ENCODE measurements around the gene SFT2D2.
A peak's percentile ranks its signal among the peaks of the same experiment; 100 is the strongest.
"Not testable (repeated sequence)": the region's sequence is repeated elsewhere in the genome, so short reads cannot be mapped to it uniquely, and the experiment has no call there.

Gene SFT2D2

DNA sequence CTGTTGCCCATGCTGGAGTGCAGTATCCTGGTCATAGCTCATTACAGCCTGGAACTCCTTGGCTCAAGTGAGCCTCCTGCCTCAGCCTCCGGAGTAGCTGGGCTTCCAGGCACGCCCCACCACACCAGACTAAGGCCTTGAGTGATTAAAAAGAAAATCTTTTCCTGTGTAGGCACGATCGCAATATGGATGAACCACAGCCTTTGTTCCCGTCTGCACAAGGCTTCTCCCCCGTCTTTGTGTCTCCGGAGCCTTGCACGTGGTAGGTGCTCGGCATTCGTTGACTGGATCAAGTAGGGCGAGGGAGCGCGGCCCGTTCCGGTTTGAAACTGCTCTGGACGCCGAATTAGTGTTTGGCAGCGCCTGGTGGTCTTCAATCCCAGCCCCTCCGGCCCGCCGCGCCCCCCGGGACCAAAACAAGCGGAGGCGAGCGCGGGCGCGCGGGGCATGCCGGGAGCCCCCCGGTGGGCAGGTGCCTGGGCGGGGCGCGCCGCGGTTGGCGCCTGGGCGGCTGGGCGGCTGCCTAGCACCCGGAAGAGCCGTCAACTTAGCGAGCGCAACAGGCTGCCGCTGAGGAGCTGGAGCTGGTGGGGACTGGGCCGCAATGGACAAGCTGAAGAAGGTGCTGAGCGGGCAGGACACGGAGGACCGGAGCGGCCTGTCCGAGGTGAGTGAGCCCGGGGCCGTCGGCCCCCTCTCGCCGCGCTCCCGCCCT is at the start of gene SFT2D2:
Gene SFT2D2 (plus strand): TSS at position 529 of the 715 bp plus-strand sequence. CDS start 76 bp downstream, at position 605.
- DNase-seq (ENCODE audit: low read depth) = peak; percentile 72

GRCh38 chr1:168178227-168178637 is 47.6 kb upstream of the SFT2D2 start:
- DNase-seq (ENCODE audit: low read depth) = no peak

GRCh38 chr1:168178638-168179437 is 47.0 kb upstream of the SFT2D2 start, which contains the start of gene TIPRL:
TIPRL (plus strand) TSS chr1:168178962; CDS start chr1:168179078, 116 bp downstream.
- DNase-seq (ENCODE audit: low read depth) = peak; percentile 94

- DNase-seq (ENCODE audit: low read depth) = no peak
These were observed 46.2 kb upstream of the SFT2D2 start for GRCh38 chr1:168179438-168180147.

GRCh38 chr1:168180148-168180524 is 45.7 kb upstream of the SFT2D2 start:
- DNase-seq (ENCODE audit: low read depth) = no peak

GRCh38 chr1:168181063-168181720 is 44.6 kb upstream of the SFT2D2 start:
- not testable (repeated sequence) for DNase-seq (ENCODE audit: low read depth)

DNA sequence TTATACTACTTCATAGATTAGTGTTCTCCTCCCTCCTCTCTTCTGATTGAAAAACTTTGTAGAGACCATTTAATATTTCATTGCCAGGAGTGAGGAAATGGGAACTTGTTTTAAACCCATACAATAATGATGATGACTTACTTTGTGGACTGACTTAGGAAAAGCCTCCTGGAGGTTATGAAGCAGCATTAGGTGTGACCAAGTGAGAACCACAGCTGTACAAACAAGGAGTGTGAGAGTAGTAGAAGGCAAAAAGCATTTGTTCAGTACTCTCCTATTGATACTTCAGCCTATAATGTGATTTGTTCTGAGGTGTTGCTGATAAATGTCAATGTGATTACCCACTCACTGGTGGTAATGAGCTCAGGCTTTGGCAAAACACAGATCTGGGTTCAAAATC is 38.6 kb upstream of the SFT2D2 start:
- no peak for DNase-seq (ENCODE audit: low read depth)

DNA sequence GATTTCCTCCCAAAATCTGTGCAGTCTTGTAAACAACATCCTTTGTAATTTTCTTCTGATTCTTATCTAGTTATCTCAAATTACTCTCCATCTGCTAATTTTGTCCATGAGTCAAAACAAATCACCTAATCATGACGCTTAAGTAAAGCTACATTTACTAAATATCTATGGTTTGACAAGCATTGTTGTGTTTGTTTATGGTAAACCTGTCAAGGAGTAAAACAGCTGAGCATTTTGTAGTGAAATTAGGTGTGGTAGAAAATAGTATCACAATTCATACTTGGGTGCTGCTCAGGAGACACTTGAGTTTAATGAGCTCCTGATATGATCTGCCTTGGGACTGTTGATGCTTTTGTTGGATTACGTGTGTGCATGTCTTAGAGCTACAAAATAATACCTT is 35.4 kb upstream of the SFT2D2 start:
- no peak for DNase-seq (ENCODE audit: low read depth)

DNA sequence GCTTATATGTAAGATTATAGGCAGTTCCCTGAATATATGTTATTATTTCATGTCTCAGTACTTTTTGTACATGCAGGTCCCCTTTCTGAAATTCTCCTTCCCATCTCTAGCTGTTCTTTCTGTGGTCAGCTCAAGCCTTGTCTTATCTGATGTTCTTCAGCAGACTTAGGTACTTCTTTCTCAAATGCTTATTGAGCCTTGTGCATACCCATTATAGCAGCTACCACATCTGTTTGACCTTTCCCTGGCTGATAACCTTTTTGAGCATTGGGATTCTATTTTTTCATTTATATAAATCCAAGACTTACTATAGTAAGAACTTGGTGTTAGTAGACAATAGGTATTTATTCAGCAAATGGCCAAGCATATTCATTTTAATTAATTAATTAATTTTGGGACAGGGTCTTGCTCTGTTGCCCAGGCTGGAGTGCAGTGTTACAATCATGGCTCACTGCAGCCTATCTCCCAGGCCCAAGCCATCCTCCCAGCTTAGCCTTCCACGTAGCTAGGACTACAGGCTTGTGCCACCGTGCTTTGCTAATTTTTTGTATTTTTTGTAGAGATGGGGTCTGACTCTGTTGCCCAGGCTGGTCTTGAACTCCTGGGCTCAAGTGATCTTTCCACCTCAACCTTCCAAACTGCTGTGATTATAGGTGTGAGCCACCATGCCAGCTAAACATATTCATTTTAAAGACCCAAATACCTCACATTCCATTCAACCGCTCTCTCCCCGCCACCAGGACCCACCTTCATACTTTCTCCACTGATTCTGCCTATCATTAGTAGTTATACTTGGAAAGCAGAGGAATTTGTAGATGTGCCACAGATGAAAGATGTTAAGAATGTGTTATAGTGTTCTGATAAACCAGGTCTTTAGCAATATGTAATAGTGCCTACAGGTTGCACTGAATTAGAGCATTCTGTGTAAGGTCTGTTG is 30.3 kb upstream of the SFT2D2 start:
- no peak for DNase-seq (ENCODE audit: low read depth)

DNA sequence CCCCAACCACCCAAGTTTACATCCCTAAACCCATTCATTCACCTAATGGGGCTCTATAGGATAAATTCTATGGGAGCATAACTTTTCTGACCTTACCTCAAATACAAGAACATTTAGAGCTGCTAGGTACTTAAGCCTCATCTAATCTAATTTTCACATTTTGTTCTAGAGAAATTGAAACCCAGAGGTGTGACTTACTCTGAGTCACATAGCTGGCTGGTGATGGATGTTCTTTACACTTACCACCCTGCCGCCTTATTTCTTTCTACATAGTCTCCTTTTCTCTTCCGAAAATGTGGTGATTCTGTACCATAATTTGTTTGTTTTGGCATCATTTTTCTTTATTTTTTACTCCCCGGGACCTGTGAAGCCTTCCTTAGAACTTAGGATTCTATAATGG is 26.7 kb upstream of the SFT2D2 start:
- DNase-seq (ENCODE audit: low read depth) = no peak

DNA sequence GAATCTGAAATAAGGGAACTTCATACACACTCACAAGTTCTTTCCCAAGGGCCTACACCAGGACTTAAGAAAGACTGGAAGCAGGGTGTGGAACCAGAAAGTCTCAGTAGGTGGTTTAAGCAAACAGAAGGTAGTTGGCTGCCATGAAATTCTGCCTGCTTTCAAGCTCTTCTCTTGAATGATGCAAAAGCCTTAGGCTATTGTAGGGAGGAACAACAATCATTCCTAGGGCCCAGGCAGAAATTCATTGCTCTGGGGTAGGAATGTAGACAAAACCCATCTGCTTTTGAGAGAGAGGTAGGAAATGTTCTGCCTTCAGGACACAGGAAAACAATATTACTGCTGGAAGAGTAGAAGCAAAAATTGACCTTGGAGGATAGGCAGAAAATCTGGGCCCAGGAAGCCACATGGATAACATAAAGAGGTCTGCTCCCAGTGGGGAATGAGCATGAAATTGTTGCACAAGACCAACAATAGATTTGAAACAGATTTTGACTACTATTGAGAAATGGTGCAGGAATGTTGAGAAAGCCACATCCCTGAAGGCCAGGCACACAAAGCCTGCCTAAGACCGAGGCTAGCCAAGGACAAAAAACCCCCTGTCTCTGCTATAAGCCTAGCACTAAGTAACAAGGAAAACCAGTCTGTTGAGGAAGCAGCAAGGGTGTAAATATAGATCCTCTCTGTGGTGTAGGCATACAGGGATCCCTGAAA is 22.7 kb upstream of the SFT2D2 start:
- no peak for DNase-seq (ENCODE audit: low read depth)

DNA sequence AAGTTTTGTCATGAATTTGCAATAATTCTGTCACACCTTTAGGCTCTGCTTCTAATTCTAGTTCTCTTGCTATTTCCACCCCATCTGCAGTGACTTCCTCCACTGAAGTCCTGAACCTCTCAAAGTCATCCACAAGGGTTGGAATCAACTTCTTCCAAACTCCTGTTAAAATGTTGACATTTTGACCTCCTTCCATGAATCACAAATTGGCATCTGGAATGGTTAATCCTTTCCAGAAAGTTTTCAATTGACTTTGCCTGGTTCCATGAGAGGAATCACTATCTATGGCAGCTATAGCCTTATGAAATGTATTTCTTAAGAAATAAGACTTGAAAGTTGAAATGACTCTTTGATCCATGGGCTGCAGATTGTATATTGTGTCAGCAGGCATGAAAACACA is 19.7 kb upstream of the SFT2D2 start:
- DNase-seq (ENCODE audit: low read depth) = no peak

GRCh38 chr1:168207673-168208072 is 18.1 kb upstream of the SFT2D2 start:
- DNase-seq (ENCODE audit: low read depth) = not testable (repeated sequence)

- no peak for DNase-seq (ENCODE audit: low read depth)
These were observed 15.5 kb upstream of the SFT2D2 start for GRCh38 chr1:168210312-168210711.

GRCh38 chr1:168213349-168213748 is 12.5 kb upstream of the SFT2D2 start:
- no peak for DNase-seq (ENCODE audit: low read depth)

- DNase-seq (ENCODE audit: low read depth) = no peak
These were observed 9.6 kb upstream of the SFT2D2 start for GRCh38 chr1:168216171-168216570.

DNA sequence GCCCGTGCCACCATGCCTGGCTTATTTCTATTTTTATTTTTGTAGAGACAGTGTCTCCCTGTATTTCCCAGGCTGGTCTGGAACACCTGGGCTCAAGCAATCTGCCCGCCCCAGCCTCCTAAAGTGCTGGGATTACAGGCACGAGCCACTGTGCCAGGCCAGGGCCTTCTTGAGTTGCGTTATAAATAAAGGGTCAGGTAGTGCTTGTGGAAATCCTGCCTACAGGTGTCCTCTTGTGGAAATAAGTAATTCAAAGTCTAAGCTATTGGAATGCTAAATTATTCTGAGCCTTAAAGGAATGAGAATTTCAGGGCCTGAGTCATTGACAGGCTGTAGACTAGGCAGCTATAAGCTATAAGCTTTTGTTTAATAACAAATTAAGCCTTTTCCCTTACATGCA is 8.1 kb upstream of the SFT2D2 start:
- DNase-seq (ENCODE audit: low read depth) = no peak

GRCh38 chr1:168218658-168219057 is 7.1 kb upstream of the SFT2D2 start:
- no peak for DNase-seq (ENCODE audit: low read depth)

DNA sequence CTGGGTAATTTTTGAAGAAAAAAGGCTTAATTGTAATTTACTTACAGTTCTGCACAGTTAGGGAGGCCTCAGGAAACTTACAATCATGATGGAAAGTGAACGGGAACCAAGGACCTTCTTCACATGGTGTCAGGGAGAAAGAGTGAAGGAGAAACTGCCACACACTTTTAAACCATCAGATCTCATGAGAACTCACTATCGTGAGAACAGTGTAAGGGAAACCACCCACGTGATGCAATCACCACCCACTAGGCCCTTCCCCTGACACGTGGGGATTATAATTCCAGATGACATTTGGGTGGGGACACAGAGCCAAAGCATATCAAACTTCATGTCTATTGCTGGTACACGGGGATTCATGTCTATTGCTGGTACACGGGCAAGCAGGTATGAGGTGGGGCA is 5.3 kb upstream of the SFT2D2 start:
- DNase-seq (ENCODE audit: low read depth) = no peak

GRCh38 chr1:168221275-168221674 is 4.5 kb upstream of the SFT2D2 start:
- DNase-seq (ENCODE audit: low read depth) = no peak
